ENCODE measurements around the gene IL1RAPL1.

Gene IL1RAPL1

GRCh38 chrX:29295987-29296680 is 708.9 kb downstream of the IL1RAPL1 start:
- Histone ChIP-seq H3K27ac (ENCODE audit: low read depth, low read length) (no peak overlapping the region), H3K79me2 (ENCODE audit: insufficient read depth, low read length) (no peaks in the 10 kb centered on the region), H3K36me3 (ENCODE audit: low read length) (no peaks in the 10 kb centered on the region), H3F3A (ENCODE audit: insufficient read depth) (no peaks in the 10 kb centered on the region), H3K9ac (ENCODE audit: low read length) (no peak overlapping the region), H3K4me2 (ENCODE audit: low read depth, low read length, poor library complexity, severe bottlenecking) (no peak overlapping the region), H2AFZ (ENCODE audit: low read depth, low read length, severe bottlenecking) (no peak overlapping the region), H3K9me3 (ENCODE audit: insufficient read depth, low read length) (no peaks in the 10 kb centered on the region), H4K20me1 (ENCODE audit: low read depth, low read length) (no peaks in the 10 kb centered on the region), H3K4me3 (ENCODE audit: insufficient read depth, low read length, poor library complexity, severe bottlenecking) (no peak overlapping the region), H3K9me2 (replicated peaks; ENCODE audit: insufficient read depth, low read length) (no peaks in the 10 kb centered on the region), H3K27me3 (ENCODE audit: low read length) (no peaks in the 10 kb centered on the region)
- TF ChIP-seq, protein P1, sequence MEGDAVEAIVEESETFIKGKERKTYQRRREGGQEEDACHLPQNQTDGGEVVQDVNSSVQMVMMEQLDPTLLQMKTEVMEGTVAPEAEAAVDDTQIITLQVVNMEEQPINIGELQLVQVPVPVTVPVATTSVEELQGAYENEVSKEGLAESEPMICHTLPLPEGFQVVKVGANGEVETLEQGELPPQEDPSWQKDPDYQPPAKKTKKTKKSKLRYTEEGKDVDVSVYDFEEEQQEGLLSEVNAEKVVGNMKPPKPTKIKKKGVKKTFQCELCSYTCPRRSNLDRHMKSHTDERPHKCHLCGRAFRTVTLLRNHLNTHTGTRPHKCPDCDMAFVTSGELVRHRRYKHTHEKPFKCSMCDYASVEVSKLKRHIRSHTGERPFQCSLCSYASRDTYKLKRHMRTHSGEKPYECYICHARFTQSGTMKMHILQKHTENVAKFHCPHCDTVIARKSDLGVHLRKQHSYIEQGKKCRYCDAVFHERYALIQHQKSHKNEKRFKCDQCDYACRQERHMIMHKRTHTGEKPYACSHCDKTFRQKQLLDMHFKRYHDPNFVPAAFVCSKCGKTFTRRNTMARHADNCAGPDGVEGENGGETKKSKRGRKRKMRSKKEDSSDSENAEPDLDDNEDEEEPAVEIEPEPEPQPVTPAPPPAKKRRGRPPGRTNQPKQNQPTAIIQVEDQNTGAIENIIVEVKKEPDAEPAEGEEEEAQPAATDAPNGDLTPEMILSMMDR (IDR thresholded peaks at IDR 0.05; ENCODE audit: insufficient read depth, low read length, poor library complexity, severe bottlenecking) = no peak
- no peak for TF ChIP-seq EZH2phosphoT487 (conservative IDR thresholded peaks at IDR 0.05; ENCODE audit: low read length)

GRCh38 chrX:29297171-29297800 is 710.0 kb downstream of the IL1RAPL1 start:
- H3K27ac ChIP-seq (ENCODE audit: low read depth, low read length) = no peak overlapping the region
- H3K27me3 ChIP-seq (ENCODE audit: low read length) = no peaks in the 10 kb centered on the region
- no peak overlapping the region for H3K4me3 ChIP-seq (ENCODE audit: insufficient read depth, low read length, poor library complexity, severe bottlenecking)
- H3K79me2 ChIP-seq (ENCODE audit: insufficient read depth, low read length) = no peaks in the 10 kb centered on the region
- no peaks in the 10 kb centered on the region for H3K9me2 ChIP-seq (replicated peaks; ENCODE audit: insufficient read depth, low read length)
- no peak overlapping the region for H2AFZ ChIP-seq (ENCODE audit: low read depth, low read length, severe bottlenecking)
- H3K9me3 ChIP-seq (ENCODE audit: insufficient read depth, low read length) = no peaks in the 10 kb centered on the region
- no peaks in the 10 kb centered on the region for H3F3A ChIP-seq (ENCODE audit: insufficient read depth)
- no peaks in the 10 kb centered on the region for H3K36me3 ChIP-seq (ENCODE audit: low read length)
- H4K20me1 ChIP-seq (ENCODE audit: low read depth, low read length) = no peaks in the 10 kb centered on the region
- H3K4me2 ChIP-seq (ENCODE audit: low read depth, low read length, poor library complexity, severe bottlenecking) = no peak overlapping the region
- no peak overlapping the region for H3K9ac ChIP-seq (ENCODE audit: low read length)
- TF ChIP-seq, protein P1 (IDR thresholded peaks at IDR 0.05; ENCODE audit: insufficient read depth, low read length, poor library complexity, severe bottlenecking) = no peak
- TF ChIP-seq EZH2phosphoT487 (conservative IDR thresholded peaks at IDR 0.05; ENCODE audit: low read length) = no peak

- Histone ChIP-seq H3K27ac (ENCODE audit: low read depth, low read length) (no peak overlapping the region), H3K4me3 (ENCODE audit: insufficient read depth, low read length, poor library complexity, severe bottlenecking) (no peak overlapping the region), H2AFZ (ENCODE audit: low read depth, low read length, severe bottlenecking) (no peak overlapping the region), H3K27me3 (ENCODE audit: low read length) (no peaks in the 10 kb centered on the region), H4K20me1 (ENCODE audit: low read depth, low read length) (no peaks in the 10 kb centered on the region), H3K79me2 (ENCODE audit: insufficient read depth, low read length) (no peaks in the 10 kb centered on the region), H3K9me3 (ENCODE audit: insufficient read depth, low read length) (no peaks in the 10 kb centered on the region), H3K36me3 (ENCODE audit: low read length) (no peaks in the 10 kb centered on the region), H3K9ac (ENCODE audit: low read length) (no peak overlapping the region), H3F3A (ENCODE audit: insufficient read depth) (no peaks in the 10 kb centered on the region), H3K9me2 (replicated peaks; ENCODE audit: insufficient read depth, low read length) (no peaks in the 10 kb centered on the region), H3K4me2 (ENCODE audit: low read depth, low read length, poor library complexity, severe bottlenecking) (no peak overlapping the region)
- TF ChIP-seq EZH2phosphoT487 (conservative IDR thresholded peaks at IDR 0.05; ENCODE audit: low read length) = no peak
- TF ChIP-seq, protein P1 (IDR thresholded peaks at IDR 0.05; ENCODE audit: insufficient read depth, low read length, poor library complexity, severe bottlenecking) = no peak
These were observed 712.4 kb downstream of the IL1RAPL1 start for GRCh38 chrX:29299684-29300083.
